Endothelial cell of umbilical vein (primary cell): Measurements from ENCODE around the gene TBC1D13. TPM values are rescaled to one million over a fixed set of nuclear protein-coding genes. Genes with fewer than 3 reads are reported as not detected.

ENCODE experiments used
- BruUV-seq: library from RNA; stranded (reverse); fragments of 400-500 nt; replicated peaks from 2 replicates; lab custom pipeline; 2021; lab: Mats Ljungman, UMichigan
- CTCF ChIA-PET: fragments of 300-600, 350-600 bp; sonication (Branson Sonifier 250); formaldehyde crosslinking; loops from one replicate; lab custom pipeline; 2021; ENCODE audit warnings: antibody characterized with exemption, inconsistent platforms; lab: Charles Lee
- POLR2A ChIA-PET: fragments of 300-600, 350-600 bp; sonication (Branson Sonifier 250); formaldehyde crosslinking; loops from one replicate; lab custom pipeline; 2021; ENCODE audit warnings: antibody characterized with exemption, inconsistent platforms; lab: Charles Lee
- DNase-seq: peaks from one replicate; pipeline ENCODE4 v3.0.0-alpha.2; 2011; ENCODE audit warnings: low read depth, low spot score
- FAIRE-seq: peaks from 2 replicates; lab custom pipeline; 2011; peaks lifted over from hg19 to GRCh38; lab: Jason Lieb, UNC
- H2AFZ ChIP-seq: 2 replicates; pipeline ENCODE4 v1.6.0; 2012; ENCODE audit warnings: low read depth, low read length, control low read depth, inconsistent platforms
- H3K27ac ChIP-seq: 2 replicates; pipeline ENCODE4 v1.5.1; 2011; ENCODE audit warnings: low read depth, mild to moderate bottlenecking, control low read depth, low read length, moderate library complexity; ENCODE audit not compliant: insufficient read depth
- H3K27me3 ChIP-seq, 2 experiments: 2 replicates each; pipeline versions ENCODE4 v1.6.0 to v1.6.1; 2011; ENCODE audit warnings: low read length in 2 of 2, mixed read lengths in 1 of 2; ENCODE audit not compliant: control insufficient read depth in 2 of 2, insufficient read depth in 2 of 2
- H3K36me3 ChIP-seq, 2 experiments: 2 replicates in 1 of 2; 3 replicates in 1 of 2; pipeline ENCODE4 v1.5.1; 2011; ENCODE audit warnings: low read length in 2 of 2, mild to moderate bottlenecking in 1 of 2, moderate library complexity in 1 of 2; ENCODE audit not compliant: control insufficient read depth in 2 of 2, insufficient read depth in 2 of 2; ENCODE audit errors: extremely low read depth in 1 of 2
- H3K4me1 ChIP-seq: 3 replicates; pipeline ENCODE4 v1.5.1; 2011; ENCODE audit warnings: mild to moderate bottlenecking, low read length; ENCODE audit not compliant: control insufficient read depth, insufficient read depth; ENCODE audit errors: extremely low read depth
- H3K4me2 ChIP-seq: 2 replicates; pipeline ENCODE4 v1.6.1; 2011; ENCODE audit warnings: low read length, control low read depth, mixed read lengths; ENCODE audit not compliant: insufficient read depth
- H3K4me3 ChIP-seq, 3 experiments: fragments of 200-600 bp in 1 of 3; sonication (generic), shearing (Covaris generic) in 1 of 3; replicated peaks in 1 of 3; 2 replicates each; pipeline ENCODE4 v1.5.1; 2011 to 2016; ENCODE audit warnings: control low read depth in 3 of 3, low read length in 3 of 3, mild to moderate bottlenecking in 2 of 3, inconsistent platforms in 1 of 3, low read depth in 1 of 3, moderate library complexity in 1 of 3; ENCODE audit not compliant: insufficient read depth in 1 of 3
- H3K79me2 ChIP-seq: 2 replicates; pipeline ENCODE4 v1.6.0; 2012; ENCODE audit warnings: low read length, inconsistent platforms; ENCODE audit not compliant: control insufficient read depth, insufficient read depth
- H3K9ac ChIP-seq: replicated peaks from 2 replicates; pipeline ENCODE3; 2011; ENCODE audit warnings: low read length, control low read depth; ENCODE audit not compliant: insufficient read depth; ENCODE audit errors: extremely low read depth
- H3K9me1 ChIP-seq: replicated peaks from 3 replicates; pipeline ENCODE4 v1.6.0; 2011; ENCODE audit warnings: mild to moderate bottlenecking, low read length; ENCODE audit not compliant: control insufficient read depth, insufficient read depth; ENCODE audit errors: extremely low read depth
- H3K9me3 ChIP-seq: replicated peaks from 2 replicates; pipeline ENCODE4 v1.5.1; 2012; ENCODE audit warnings: low read length, inconsistent platforms; ENCODE audit not compliant: control insufficient read depth, insufficient read depth
- H4K20me1 ChIP-seq: replicated peaks from 2 replicates; pipeline ENCODE3; 2011; ENCODE audit warnings: mild to moderate bottlenecking, low read length; ENCODE audit not compliant: control insufficient read depth, insufficient read depth; ENCODE audit errors: extremely low read depth
- EZH2 ChIP-seq: IDR thresholded peaks from 2 replicates; pipeline ENCODE4 v1.6.1; 2012; ENCODE audit warnings: borderline replicate concordance, low read depth, mild to moderate bottlenecking, moderate library complexity, low read length, inconsistent platforms; ENCODE audit not compliant: severe bottlenecking
- FOS ChIP-seq: IDR thresholded peaks from 2 replicates; pipeline ENCODE4 v1.6.1; 2011; ENCODE audit warnings: mild to moderate bottlenecking, low read length, moderate library complexity, borderline replicate concordance; ENCODE audit not compliant: insufficient read depth
- JUN ChIP-seq: IDR thresholded peaks from 2 replicates; pipeline ENCODE4 v1.6.1; 2011; ENCODE audit warnings: borderline replicate concordance, low read depth; ENCODE audit not compliant: insufficient read length, insufficient read depth
- MYC ChIP-seq: IDR thresholded peaks from one replicate; pipeline ENCODE4 v1.6.1; 2011; ENCODE audit warnings: mild to moderate bottlenecking, low read depth, low read length
- POLR2AphosphoS5 ChIP-seq: IDR thresholded peaks from 2 replicates; pipeline ENCODE4 v1.6.1; 2012; ENCODE audit warnings: low read depth, mild to moderate bottlenecking, control low read depth, low read length, moderate library complexity; ENCODE audit not compliant: insufficient read depth
- dilution Hi-C: fragments of 300-500 bp; cut with MboI; formaldehyde crosslinking; loops from one replicate; pipeline ENCODE4 v1.15.0; 2019; ENCODE audit warnings: low sequenced_read_pairs; ENCODE audit not compliant: extremely low pct_ligation_motif_present
- intact Hi-C: fragments of 100-400 bp; cut with micrococcal nuclease; formaldehyde crosslinking; loops from one replicate; pipeline ENCODE4 v1.10.0; 2022
- polyA plus RNA-seq, 4 experiments: library from polyadenylated mRNA; depleted of rRNA in 3 of 4; stranded (reverse) in 3 of 4; unstranded in 1 of 4; fragments of >200 nt; gene quantifications; 2 replicates each; pipeline versions ENCODE4 v1.2.1 to v1.2.3, GENCODE V29; 2011 to 2012; ENCODE audit warnings: missing spikeins in 1 of 4
- total RNA-seq: library from RNA; stranded (reverse); gene quantifications from 2 replicates; pipeline ENCODE4 v1.2.3, GENCODE V29; 2021
- TF ChIP-seq, protein P1 (sequence below): IDR thresholded peaks from 2 replicates; pipeline ENCODE4 v1.6.1; 2011; ENCODE audit not compliant: insufficient read depth, insufficient read length
- TF ChIP-seq, protein P2 (sequence below), 2 donors: IDR thresholded peaks; 1 replicate in 1 of 2; 2 replicates in 1 of 2; pipeline ENCODE4 v1.5.1; 2011; ENCODE audit warnings: low read length in 2 of 2, mild to moderate bottlenecking in 2 of 2, moderate library complexity in 2 of 2, control low read depth in 1 of 2, inconsistent platforms in 1 of 2, low read depth in 1 of 2; ENCODE audit not compliant: insufficient read depth in 1 of 2; ENCODE audit errors: extremely low read depth in 1 of 2

Gene TBC1D13
- total and polyA plus RNA-seq, 2 donors (not counting 3 experiments of a cell fraction or from before 2014, with no cell fraction given) = 35.1 to 41.9 TPM

DNA sequence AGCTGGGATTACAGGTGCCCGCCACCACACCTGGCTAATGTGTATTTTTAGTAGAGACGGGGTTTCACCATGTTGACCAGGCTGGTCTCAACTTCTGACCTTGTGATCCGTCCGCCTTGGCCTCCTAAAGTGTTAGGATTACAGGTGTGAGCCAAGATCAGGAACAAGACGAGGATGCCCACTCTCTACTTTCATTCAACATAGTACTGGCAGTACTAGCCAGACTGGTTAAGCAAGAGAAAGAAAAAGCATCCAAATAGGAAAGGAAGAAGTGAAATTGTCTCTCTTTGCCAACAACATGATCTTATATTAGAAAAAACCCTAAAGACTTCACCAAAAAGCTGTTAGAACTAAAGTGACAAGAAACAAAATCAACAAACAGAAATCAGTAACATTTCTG is 23.8 kb downstream of the TBC1D13 start:
- no TSS peak for BruUV-seq
- Histone ChIP-seq H3K9me3 (no peaks in the 10 kb centered on the region), H3K4me3 (no peak overlapping the region), H3K79me2 (no peaks in the 10 kb centered on the region), H3K36me3 (peaks cover 4 to 18% of the 10 kb centered on the region in 2 experiments), H3K27me3 (no peaks in the 10 kb centered on the region), H3K4me1 (no peaks in the 10 kb centered on the region), H4K20me1 (no peaks in the 10 kb centered on the region), H3K27ac (no peak overlapping the region), H3K9me1 (no peaks in the 10 kb centered on the region), H3K4me2 (no peak overlapping the region), H2AFZ (no peak overlapping the region), H3K9ac (no peak overlapping the region)
- ChIA-PET CTCF (interaction anchor here (1.2 to 1.6 kb wide), 2 partner anchors 8 to 11 kb away, joined by 4 read pairs; partner anchors contain the start of gene ENDOG), POLR2A (no interaction called here)
- no peak for FAIRE-seq
- TF ChIP-seq MYC = no peak
- no peak for TF ChIP-seq POLR2AphosphoS5
- no peak for TF ChIP-seq EZH2
- TF ChIP-seq, protein P1, sequence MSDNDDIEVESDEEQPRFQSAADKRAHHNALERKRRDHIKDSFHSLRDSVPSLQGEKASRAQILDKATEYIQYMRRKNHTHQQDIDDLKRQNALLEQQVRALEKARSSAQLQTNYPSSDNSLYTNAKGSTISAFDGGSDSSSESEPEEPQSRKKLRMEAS = no peak
- TF ChIP-seq JUN = no peak
- TF ChIP-seq, protein P2, sequence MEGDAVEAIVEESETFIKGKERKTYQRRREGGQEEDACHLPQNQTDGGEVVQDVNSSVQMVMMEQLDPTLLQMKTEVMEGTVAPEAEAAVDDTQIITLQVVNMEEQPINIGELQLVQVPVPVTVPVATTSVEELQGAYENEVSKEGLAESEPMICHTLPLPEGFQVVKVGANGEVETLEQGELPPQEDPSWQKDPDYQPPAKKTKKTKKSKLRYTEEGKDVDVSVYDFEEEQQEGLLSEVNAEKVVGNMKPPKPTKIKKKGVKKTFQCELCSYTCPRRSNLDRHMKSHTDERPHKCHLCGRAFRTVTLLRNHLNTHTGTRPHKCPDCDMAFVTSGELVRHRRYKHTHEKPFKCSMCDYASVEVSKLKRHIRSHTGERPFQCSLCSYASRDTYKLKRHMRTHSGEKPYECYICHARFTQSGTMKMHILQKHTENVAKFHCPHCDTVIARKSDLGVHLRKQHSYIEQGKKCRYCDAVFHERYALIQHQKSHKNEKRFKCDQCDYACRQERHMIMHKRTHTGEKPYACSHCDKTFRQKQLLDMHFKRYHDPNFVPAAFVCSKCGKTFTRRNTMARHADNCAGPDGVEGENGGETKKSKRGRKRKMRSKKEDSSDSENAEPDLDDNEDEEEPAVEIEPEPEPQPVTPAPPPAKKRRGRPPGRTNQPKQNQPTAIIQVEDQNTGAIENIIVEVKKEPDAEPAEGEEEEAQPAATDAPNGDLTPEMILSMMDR (IDR thresholded peaks at IDR 0.05; ENCODE audit: extremely low read depth in 1 of 2, insufficient read depth in 1 of 2, low read depth in 1 of 2, low read length in 2 of 2) = no peak
- TF ChIP-seq FOS = no peak
- DNase-seq = no peak
- intact Hi-C loops (no loop called here), dilution Hi-C loops (no loop called here)
